Activated CD4-positive, alpha-beta T cell treated with anti-CD3 and anti-CD28 coated beads, Interleukin-2, amount 50 U/mL, for 48 hours (primary cell): ENCODE data around the gene ARIH2.
A peak's percentile ranks its signal among the peaks of the same experiment; 100 is the strongest.

Experiments
- DNase-seq, 2 experiments: peaks; one replicate each; pipeline ENCODE4 v3.0.0-alpha.2; 2020

Gene ARIH2

DNA sequence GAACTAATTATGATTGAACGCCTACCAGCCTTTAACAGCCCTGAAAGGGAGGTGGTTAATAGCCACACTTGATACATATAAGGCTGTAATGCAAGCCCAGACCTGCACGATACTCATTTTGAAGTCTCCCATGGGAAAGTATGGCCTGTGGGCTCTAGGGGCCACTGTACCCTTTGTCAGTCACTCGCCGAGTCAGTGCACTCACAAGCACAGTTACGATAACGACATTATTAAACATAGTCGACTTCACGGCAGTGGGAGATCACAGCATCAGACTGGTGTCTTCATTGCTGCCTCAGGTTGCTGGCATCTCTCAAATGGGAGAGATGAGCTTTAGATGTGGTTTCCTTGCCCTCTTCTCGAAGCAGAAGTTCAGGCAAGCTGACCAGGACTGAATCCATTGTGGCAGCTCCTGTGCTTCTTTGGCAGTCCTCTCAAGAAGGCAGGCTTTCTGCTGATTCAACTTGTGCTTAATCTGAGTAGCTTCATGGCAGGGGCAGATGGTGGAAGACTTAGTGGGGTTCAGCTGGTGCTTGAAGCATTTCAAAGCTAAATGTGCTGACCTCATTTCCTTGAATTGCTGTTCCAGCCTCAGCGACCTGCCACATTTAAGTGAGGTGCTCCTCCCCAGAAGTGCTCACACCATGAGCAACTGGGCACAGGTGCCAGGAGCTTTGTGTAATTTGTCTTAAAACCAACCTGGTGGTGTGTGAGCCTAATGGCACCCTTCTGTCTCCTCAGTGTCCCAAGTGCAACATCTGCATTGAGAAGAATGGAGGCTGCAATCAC, 55.6 kb downstream of the ARIH2 start:
- DNase-seq, result no peak

DNA sequence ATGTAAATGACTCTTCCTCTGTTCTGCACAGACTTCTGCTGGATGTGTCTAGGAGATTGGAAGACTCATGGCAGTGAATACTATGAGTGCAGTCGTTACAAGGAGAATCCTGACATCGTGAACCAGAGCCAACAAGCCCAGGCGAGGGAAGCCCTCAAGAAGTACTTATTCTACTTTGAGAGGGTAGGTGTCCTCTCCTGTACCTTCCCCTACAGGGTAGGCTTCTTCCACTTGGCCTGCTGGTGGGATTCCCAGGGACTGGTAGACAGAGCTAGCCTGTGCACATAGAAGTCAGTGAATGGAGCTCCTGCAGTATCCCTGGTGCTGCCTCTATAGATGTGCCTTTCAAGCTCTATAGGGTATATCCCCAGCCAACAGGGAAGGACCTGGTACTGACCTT, 60.8 kb downstream of the ARIH2 start:
- no peak for DNase-seq

DNA sequence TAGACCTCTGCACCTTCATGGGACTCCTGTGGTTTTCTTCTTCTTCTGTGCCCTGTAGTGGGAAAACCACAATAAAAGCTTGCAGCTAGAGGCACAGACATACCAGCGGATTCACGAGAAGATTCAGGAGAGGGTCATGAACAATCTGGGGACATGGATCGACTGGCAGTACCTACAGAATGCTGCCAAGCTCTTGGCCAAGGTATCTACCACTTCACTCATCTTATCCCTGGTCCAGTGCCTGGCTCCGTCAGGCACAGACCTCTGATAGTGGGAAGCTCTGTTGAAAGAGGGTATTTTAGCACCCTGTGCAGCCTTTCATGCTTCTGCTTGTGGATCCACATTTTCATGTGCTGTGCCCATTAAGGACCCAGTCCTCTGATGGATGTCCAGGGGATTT, 61.7 kb downstream of the ARIH2 start:
- DNase-seq, result no peak

DNA sequence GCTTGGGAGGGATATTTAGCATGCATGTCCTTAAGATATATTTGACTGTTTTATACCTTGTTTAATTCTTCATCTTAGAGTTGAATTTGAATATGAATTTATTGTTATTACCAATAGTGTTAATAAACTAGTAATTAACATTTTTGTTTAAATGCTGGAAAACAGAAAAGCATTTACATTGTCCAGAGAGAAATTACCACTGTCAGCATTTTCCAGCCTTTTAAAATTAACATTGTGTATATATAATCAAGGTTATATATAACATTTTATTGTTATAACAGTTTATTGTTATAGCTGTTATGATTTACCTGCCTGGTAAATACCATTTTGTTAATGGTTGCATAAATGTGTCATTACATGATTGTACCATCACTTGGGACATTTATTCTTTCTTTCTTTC, 63.4 kb downstream of the ARIH2 start:
- DNase-seq, result no peak

DNA sequence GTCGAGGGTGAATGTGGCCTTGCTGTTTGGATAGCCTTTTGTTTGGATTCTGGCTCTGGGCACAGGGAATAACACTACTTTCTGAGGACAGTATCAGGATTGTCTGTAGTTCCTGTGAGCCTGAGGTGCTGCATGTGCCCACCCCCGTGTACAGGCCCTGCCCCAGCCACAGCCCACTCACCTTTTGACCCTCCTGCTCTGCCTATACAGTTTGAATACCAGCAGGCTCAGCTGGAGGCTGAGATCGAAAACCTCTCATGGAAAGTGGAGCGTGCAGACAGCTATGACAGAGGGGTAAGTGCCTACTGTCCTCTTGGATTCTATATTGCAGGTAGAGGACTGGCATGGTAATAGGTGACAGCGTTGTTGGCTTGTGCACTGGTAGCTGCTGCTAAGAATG, 64.0 kb downstream of the ARIH2 start:
- no peak for DNase-seq

DNA sequence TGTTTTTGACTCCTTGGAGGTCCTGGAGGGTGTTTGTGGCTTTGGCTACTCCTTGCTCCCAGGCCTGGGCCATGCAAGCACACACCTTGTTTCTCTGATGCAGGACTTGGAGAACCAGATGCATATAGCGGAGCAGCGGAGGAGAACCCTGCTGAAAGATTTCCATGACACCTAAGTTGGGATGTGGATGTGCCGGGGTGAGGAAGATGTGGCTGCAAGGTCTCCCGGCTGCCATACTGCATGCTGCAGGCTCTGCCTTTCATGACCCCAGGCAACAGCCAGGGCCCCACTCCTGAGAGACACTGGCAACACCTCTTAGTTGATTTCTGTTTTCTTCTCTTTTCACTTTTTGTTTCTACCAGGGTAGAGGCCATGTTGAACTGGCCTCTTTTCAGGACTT, 64.5 kb downstream of the ARIH2 start:
- DNase-seq, result no peak

DNA sequence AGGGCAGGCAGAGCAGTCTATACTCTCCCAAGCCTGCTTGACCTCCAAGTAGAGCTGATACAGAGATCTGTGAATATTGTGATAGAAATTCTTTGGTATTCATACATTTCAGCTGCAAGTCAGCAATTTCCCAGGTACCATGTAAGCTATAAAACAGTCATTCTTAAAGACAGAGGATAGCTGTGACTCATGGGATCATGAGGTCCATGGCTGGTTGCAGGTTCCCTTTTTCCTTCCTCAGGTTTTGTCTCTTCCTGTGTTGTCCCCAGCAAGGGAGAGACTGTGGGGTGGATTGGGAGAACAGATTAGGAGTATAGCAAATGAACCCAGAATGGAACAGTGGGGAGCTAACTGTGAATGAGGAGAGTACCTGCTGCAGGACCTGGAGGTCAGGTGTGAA, 66.0 kb downstream of the ARIH2 start:
- DNase-seq, result no peak

DNA sequence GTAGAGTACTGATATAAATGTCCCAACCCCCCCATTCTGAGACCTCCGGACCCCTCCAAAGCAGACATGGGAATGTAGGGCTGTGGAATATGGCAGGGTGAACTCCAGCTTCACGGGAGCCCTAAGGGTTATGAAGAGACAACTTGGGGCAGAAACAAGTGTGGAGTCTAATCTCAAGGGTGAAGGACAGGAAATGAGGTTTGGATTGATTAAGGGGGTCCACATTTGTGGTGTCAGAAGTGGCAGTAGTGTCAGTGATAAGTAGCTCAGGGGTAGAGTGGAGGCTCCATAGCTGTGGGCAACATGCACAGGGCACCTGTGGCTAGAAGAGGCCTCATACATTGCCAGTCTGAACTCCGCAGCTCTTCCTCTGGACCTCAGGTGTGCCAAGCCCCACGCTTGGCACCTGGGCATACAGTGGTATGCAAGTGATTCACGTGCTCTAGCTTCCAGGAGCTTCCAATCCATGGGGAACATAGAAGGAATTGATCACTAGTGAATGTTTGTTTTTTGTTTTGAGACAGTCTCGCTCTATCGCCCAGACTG, 67.3 kb downstream of the ARIH2 start:
- no peak for DNase-seq

DNA sequence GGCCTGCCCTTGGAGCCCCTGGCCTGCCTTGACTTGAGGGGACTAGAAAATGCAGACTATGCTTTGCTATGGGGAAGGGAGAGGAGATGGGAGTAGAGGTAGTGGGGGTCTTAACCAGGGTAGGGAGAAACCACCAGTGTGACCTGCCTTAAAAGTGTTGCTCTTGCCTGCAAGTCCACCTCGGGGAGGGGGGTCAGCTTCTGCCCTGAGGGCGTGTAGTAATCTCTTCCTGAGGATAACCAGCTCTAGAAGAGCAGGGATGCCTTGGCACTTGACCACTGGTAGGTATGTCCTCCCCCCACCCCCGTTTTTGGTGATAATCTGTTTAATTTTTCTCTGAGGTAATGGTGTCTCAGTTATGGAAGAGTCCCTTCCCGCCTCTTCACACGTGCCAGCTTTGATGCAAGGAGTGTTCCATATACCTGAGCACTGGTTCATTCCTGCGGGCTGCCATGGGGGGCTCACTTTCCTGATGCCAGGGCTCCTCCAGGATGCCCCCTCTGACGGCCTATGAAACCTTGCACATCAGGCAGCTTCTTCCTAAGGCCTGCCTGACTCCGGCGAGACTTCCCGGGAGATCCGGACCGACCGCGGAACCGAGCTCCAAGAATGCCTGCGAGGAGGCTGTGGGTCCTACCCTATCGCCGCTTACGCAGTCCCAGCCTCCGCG, 70.6 kb downstream of the ARIH2 start:
- DNase-seq, result no peak

DNA sequence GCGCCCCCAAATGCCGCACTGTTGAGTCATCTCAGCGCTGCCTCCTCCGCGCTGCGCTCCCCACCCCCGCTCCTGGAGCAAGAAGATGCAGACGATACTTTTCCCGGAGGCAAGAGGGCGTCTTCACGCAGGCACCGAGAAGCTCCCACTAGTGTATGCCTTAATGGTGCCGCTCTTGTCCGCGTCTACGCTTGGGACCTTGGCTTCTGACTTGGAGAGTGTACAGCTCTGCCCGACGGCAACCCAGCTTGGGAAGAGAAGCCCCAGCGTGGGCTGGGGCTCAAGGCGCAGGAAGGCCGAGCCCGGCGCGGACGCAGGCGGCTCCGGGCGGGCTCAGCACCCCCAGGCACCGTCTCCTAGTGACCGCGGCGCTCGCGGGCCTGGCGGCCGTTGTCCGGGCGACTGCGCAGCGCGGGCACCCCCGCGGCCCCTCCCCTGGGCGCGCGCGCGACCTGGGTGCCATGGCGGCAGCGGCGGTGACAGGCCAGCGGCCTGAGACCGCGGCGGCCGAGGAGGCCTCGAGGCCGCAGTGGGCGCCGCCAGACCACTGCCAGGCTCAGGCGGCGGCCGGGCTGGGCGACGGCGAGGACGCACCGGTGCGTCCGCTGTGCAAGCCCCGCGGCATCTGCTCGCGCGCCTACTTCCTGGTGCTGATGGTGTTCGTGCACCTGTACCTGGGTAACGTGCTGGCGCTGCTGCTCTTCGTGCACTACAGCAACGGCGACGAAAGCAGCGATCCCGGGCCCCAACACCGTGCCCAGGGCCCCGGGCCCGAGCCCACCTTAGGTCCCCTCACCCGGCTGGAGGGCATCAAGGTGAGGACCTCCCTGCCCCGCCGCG, 71.4 kb downstream of the ARIH2 start, which contains the start of gene P4HTM:
Gene P4HTM, plus strand, starts transcription at position 446 of the 840 bp plus-strand sequence. Its CDS starts 16 bp downstream, at position 462.
- DNase-seq, result peak; percentile 82 to 86

DNA sequence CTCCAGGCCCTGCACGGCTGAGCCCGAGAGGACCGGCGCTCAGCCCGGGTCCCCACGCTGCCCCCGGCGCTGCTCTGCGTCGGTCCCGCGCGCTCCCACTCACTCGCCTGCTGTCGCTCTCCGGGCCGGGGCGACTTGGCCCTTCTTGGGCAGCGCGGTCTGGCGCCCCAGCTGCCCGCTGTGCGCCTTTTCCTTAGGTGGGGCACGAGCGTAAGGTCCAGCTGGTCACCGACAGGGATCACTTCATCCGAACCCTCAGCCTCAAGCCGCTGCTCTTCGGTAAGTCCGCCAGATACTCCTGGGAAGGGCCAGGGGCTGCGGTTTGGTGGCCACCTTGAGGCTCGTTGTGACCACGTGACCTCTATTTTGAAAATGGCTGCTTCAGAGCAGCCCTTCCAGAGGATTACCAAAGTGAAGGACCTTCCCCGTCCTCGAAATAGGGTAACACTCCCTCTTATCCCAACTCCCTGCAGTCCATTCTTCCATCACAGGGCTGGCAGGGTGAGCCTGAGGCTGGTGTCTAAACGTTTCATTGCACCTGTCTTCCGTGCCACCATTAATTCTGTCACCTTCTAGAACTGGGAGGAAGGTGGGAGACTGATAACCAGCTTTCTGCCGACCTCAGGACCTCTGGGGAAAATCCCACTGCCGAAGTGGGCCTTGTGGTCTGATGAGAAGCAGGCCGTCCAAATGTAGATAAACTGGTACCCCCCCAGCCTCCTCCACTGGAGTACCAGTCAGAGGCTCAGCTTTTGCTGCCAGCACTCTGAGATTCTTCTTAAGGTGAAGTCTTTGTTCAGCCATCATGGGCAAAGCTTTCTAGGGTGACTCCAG, 72.2 kb downstream of the ARIH2 start:
- peak; percentile 41 to 47 for DNase-seq

DNA sequence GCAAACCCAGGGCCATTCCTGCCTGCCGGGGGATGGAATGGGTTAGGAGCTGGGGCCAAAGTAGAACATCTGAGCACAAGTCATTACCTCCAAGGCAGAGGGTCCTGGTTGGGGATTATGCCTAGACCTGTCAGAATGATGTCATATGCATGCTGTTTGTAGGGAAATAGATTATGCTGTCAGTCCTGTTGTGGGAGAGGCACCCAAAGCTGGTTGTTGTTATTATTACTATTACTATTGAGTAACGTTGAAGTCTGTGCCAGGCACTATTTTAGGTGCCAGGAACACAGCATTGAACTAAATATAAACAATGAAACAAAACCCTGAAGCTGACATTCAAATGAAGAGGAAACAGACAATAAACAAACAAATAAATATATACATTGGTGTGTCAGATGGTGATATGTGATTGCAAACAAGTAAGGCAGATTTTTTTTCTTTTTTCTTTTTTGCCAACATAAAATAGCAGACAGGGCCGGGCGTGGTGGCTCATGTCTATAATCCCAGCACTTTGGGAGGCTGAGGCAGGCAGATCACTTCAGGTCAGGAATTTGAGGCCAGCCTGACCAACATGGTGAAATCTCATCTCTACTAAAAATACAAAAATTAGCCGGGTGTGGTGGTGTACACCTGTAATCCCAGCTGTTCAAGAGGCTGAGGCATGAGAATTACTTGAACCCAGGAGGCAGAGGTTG, 73.4 kb downstream of the ARIH2 start:
- no peak for DNase-seq

DNA sequence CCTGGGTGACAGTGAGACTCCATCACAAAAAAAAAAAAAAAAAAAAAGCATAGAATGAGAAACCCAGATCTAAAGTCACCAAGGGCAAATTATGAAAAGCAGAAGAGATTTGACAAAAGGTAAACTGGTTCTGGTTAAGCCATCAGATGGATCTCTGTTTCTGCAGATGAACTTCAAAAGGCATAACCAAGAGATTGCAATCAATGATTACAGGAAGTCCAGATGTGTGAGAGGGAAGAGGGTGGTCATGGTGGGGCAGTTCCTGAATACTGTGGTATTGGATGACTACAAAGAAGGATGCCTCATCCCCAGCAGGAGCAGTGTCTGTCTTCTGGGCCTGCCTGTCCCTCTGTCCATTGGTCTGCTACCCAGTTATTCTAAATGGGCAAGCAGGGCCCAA, 75.2 kb downstream of the ARIH2 start:
- DNase-seq, result no peak

DNA sequence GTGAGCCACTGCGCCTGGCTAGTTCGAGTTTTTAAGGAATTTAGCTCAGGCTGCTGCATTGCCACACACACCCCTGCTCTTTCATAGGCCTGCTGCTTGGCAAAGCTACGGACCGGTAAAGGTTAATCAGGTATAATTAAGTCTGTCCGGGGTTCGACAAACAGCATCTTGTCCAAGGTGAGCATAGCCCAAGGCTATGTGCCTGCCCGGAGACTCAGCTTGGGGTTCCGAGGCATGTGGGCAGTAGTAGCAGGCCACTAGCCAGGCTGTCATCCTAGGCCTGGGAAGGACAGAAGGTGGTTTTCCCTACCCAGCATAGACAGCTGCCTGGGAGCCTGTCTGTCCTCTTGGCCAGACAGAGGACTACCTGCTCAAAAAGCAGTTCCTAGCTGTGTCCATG, 78.0 kb downstream of the ARIH2 start:
- no peak for DNase-seq

DNA sequence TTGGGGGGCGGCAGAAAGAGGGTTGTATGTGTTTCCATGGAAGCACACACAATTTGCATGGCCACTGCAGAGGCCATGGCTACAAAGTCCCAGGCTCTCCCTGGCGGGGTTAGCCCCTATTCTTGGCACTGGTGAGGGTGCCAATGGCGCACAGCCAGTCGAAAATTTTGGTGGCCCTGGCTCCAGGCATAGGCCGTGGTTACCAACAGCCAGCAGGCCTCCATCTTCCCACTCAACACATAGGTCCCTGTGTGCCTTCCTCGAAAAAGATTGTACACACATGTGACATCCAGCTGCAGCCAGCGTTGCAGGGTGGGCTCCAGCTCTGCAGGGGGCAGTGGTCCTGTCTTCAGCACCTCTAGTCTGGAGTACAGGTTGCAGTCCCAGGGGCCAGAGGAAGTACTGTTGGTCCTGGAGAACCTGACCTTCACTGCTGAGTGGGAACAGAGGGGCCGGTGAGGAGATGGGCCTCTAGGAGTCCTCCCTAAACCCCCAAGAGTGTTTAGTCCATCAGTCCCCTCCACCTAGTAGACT, 78.5 kb downstream of the ARIH2 start:
- DNase-seq, result no peak

DNA sequence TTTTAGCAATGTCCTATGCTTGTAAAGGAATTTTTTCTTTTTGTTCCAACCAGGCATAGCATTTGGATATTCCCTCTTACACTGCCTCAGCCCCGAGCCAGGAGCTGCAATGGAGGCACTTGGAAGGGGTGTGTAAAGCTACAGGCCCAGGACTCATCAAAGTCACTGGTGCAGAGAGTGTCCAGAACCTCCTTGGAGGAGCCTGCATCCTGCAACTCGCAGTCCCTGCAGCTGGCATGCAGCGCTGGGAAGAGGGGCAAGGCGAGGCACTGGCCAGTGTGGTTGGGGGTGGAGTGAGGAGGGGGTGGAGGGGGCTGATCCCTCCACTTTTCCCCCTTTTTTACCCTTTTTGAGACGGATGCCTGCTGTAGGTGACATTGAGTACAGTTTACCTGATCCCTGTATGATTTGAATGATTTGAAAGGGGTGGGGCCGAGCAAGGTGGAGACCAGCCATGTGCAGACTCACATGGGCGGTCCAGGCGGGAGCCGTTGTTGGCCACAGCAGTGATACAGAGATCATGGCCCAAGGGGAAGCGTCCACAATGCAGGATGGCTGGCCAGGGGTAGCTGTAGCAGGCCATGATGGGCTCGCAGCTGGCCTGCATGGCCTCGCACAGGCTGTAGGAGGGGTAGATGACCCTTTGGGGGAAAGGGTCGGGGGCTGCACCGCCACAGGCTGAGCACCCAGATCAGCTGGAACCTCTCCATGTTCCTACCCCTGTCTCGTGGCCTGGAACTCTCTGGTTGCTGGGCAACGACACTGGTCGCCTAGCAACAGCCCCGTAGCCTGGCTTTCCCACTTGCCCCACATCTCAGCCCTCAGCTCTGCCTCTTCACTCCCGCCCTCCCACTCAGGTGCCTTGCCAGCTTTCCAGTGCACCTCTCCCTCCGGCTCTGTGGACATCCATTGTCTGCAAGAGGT, 79.3 kb downstream of the ARIH2 start:
- no peak for DNase-seq

DNA sequence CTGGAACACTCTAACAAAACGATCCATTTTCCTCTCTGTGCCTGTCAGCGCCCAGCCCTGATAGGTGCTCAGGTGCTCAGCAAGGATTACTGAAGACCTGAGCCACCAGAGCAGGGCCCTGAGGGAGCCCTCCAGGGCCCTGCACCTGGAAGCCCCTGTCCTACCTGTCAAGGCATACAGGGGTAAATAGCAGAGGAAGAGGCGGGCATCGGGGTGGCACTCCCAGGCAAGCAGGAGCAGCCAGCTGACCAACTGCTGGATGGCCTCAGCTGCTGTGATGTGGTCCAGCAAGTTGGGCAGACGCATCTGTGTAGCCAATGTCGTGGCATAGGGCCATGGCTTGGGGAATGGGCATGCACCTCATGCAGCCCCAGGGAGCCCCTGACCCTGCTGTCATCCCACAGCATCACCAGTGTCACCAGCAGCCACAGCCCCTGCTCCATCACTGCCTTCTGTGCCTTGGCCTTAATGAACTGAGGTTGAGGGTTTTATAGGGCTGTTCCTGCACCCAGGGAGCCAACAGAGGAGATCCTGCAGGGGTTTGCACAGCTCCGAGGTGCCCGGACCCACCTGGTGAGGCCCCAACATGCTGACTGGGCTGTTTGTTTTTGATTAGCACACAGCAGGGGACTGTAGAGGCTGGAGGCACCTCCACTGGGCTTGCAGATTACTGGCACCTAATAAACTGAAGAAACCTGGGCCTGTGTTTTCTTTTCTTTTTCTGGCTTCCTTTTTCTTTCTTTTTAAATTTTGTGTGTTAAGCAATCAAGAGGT, 80.6 kb downstream of the ARIH2 start:
- DNase-seq, result no peak

DNA sequence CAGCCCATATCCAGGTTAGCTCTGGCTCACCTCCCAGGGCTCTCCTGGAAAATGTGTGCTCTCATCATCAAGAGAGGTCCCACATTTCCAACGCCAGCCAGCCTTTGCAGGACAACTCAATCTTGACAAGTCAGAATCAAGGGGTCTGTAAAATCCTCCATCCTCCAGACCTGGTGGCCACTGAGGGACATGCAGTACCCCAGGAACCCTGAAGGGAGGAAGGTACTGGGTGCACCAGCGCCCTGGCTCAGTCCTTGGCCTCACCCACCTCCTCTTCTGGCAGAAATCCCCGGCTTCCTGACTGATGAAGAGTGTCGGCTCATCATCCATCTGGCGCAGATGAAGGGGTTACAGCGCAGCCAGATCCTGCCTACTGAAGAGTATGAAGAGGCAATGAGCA, 82.5 kb downstream of the ARIH2 start:
- DNase-seq, result no peak
